GM10847 (cell line): ENCODE data around the gene CPB2.

Source experiments
- POLR2A ChIP-seq: IDR thresholded peaks from 2 replicates; pipeline ENCODE4 v1.6.1; 2011; ENCODE audit not compliant: insufficient read length; ENCODE audit errors: extremely low read depth

CPB2 gene

GRCh38 chr13:46052319-46053161, 52.3 kb downstream of the CPB2 start, which contains the start of gene ZC3H13:
ZC3H13 (minus strand) TSS chr13:46052746; CDS start chr13:46045507, 7,239 bp downstream.
- TF ChIP-seq POLR2A = peak; percentile 72

GRCh38 chr13:46051968-46052318, 52.9 kb downstream of the CPB2 start:
- TF ChIP-seq POLR2A = no peak

- no peak for TF ChIP-seq POLR2A
Measured at GRCh38 chr13:46050771-46051170, 54.1 kb downstream of the CPB2 start.

- no peak for TF ChIP-seq POLR2A
Measured at GRCh38 chr13:46045424-46045823, 59.4 kb downstream of the CPB2 start.

- no peak for TF ChIP-seq POLR2A
Measured at GRCh38 chr13:46043647-46044046, 61.2 kb downstream of the CPB2 start.

GRCh38 chr13:46041419-46041839, 63.4 kb downstream of the CPB2 start:
- no peak for TF ChIP-seq POLR2A

- no peak for TF ChIP-seq POLR2A
Measured at GRCh38 chr13:46040763-46041162, 64.1 kb downstream of the CPB2 start.

- no peak for TF ChIP-seq POLR2A
Measured at GRCh38 chr13:46039411-46040182, 65.2 kb downstream of the CPB2 start.

GRCh38 chr13:46038296-46038695, 66.5 kb downstream of the CPB2 start:
- no peak for TF ChIP-seq POLR2A

GRCh38 chr13:46035066-46035465, 69.8 kb downstream of the CPB2 start:
- TF ChIP-seq POLR2A = no peak

GRCh38 chr13:46032341-46032740, 72.5 kb downstream of the CPB2 start:
- TF ChIP-seq POLR2A = no peak

GRCh38 chr13:46031581-46032263, 73.1 kb downstream of the CPB2 start:
- TF ChIP-seq POLR2A = no peak

- TF ChIP-seq POLR2A = no peak
Measured at GRCh38 chr13:46025157-46025556, 79.7 kb downstream of the CPB2 start.

GRCh38 chr13:46022481-46022880, 82.4 kb downstream of the CPB2 start:
- no peak for TF ChIP-seq POLR2A

GRCh38 chr13:46016216-46016615, 88.6 kb downstream of the CPB2 start:
- TF ChIP-seq POLR2A = no peak

GRCh38 chr13:46015366-46015765, 89.5 kb downstream of the CPB2 start:
- no peak for TF ChIP-seq POLR2A
